ENCODE data around the gene CXCR5.

Gene CXCR5

DNA sequence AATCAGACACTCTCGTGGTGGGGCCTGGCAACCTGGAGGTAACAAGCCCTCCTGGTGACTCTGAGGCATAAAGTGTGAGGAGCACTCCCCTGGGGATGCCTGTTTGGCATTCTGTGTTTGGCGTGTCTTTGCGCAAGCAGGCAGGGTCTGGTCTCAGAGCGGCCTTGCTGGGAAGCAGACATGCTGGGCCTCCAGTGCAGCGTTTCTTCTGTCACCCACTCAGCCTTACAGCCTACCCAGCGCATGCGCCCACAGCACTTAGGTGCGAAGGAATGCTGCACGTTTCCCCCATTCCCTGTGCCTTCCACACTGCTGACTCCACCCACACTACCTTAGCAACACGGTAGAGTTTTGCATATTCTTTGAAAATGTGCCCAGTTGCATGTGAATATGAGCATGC is 7.4 kb upstream of the CXCR5 start:
- in situ Hi-C loops (cut with MboI; ENCODE audit: low sequenced_read_pairs): no loop called here

DNA sequence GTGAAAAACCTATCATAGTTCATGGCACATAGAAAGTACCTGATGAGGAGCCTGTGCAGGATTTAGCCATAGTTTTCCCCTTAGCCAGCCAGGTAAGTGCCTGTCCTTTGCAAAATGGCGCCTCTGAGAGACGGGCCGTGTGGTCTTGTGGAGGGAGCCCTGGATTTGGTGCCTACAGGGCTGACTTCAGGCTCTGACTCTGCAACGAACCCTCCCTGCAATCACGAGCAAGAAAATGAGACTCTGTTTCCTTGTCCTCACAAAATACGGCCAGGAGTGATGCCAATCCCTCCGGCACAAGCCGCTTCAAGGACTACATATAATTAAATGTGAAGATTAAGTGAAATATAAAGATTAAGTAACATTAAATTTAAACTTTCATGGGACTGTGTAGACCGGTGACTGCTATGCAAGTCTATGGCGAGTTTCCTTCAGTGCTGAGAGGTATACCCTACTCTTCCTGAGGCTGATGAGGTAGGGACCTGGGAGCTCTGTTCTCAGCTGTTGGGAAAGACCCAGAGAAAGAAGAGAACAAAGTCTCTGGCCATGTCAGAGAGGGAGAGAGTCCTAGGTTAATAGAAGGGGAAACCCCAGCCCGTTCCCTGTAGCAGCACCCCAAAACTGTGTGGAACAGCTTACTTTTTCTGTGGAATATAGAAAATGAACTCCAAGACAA is 6.1 kb upstream of the CXCR5 start:
- in situ Hi-C loops (cut with MboI; ENCODE audit: low sequenced_read_pairs): no loop called here

- in situ Hi-C loops (cut with MboI; ENCODE audit: low sequenced_read_pairs): no loop called here
Observed at GRCh38 chr11:118878163-118878563, 5.5 kb upstream of the CXCR5 start.

DNA sequence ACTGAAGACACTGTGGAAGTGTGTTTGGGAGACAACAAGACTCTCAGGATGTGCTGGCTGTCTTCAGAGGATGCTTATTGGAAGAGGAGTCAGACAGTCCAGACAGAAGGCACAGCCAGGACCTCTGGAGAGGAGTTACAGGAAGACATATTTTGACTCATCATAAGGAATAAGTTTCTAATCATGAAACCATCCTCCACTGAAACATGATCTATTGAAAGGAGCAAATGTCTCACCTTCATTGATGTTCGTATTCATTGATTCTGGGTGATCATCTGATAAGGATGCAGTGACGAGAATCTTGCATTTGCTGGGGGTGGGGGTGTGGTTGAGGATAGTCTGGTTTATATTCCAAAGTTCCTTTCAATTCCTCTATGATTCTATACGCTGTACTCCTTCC is 2.5 kb upstream of the CXCR5 start:
- in situ Hi-C loops (cut with MboI; ENCODE audit: low sequenced_read_pairs): no loop called here

GRCh38 chr11:118882491-118882890 is 1.2 kb upstream of the CXCR5 start:
- in situ Hi-C loops (cut with MboI; ENCODE audit: low sequenced_read_pairs): no loop called here

GRCh38 chr11:118883004-118883367 is 706 bp upstream of the CXCR5 start:
- in situ Hi-C loops (cut with MboI; ENCODE audit: low sequenced_read_pairs): no loop called here

GRCh38 chr11:118884875-118885274 is 1.2 kb downstream of the CXCR5 start:
- in situ Hi-C loops (cut with MboI; ENCODE audit: low sequenced_read_pairs): no loop called here

- in situ Hi-C loops (cut with MboI; ENCODE audit: low sequenced_read_pairs): no loop called here
Observed at GRCh38 chr11:118885319-118885718, 1.6 kb downstream of the CXCR5 start.

DNA sequence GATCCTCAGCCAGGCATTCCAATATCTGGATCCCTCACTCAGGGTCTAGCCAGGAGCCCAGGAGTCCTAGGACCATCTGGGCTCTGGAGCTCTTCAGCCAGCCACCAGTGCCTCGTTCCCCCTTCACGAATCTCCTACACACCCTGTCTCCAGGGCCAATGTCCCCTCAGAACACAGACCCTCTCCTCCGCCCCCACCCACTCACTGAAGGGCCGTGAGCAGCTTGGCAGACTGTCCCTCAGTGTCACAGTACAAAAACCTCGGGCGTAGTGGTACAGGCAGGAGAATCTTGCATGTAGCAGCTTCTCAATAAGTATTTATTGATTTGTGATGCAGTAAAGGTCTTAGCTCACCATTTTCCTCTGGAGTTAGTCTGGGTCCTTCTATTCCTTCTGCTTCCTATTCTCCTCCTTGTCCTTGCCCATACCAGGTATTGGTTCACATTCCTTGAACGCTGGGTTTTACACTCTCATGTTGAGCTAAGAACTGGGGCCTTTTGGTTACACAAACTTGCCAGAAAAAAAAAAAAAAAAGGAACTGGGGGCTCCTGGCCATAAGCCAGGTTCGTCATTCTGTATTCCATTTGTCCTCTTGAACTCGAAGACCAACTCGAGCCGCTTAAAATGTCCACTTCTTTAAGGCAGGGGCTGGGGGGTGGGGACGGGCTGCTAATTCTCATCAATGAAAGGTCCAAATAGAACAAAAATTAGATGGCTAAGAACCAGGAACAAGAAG is 2.3 kb downstream of the CXCR5 start:
- in situ Hi-C loops (cut with MboI; ENCODE audit: low sequenced_read_pairs): no loop called here

GRCh38 chr11:118886681-118887111 is 3.0 kb downstream of the CXCR5 start:
- in situ Hi-C loops (cut with MboI; ENCODE audit: low sequenced_read_pairs): no loop called here

DNA sequence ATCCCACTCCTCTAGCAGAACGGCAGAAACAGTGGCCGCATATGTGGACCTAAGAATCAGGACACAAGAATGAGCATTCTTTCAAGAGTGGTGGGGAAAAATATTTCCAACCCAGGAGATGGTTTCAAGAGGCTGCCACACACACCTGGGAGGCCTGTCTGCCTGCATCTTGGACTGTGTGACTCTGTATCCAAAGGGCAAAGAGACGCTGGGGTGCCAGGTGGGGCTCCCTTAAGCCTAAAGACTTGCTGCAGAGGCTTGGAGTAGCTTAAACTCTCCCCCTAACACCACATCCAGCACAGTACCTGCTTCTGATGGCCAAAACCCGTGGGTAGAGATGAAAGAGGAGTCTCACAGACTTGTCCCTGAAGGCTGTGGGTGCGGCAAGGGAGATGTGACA is 3.5 kb downstream of the CXCR5 start:
- in situ Hi-C loops (cut with MboI; ENCODE audit: low sequenced_read_pairs): no loop called here

DNA sequence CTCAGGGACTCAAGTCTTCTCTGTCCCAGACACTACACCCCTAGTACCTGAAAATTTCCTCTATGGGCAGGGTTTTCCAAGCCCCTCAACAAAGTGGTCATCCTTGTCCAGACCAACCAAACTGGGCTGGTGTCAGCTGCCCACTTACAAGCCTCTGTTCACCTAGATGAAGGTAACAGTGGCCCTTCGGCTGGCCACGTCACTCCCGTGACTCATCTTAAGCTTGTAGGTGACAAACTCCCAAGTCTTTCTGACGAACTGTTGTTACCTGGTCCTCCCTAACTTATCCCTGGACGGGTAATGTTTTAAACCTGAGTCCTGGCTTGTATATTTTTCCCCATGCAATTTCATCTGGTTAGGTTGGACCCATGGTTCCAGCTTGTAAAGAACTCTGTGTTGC is 4.7 kb downstream of the CXCR5 start:
- in situ Hi-C loops (cut with MboI; ENCODE audit: low sequenced_read_pairs): no loop called here

- in situ Hi-C loops (cut with MboI; ENCODE audit: low sequenced_read_pairs): no loop called here
Observed at GRCh38 chr11:118889797-118890196, 6.1 kb downstream of the CXCR5 start.

GRCh38 chr11:118892514-118892913 is 8.8 kb downstream of the CXCR5 start:
- in situ Hi-C loops (cut with MboI; ENCODE audit: low sequenced_read_pairs): no loop called here

- in situ Hi-C loops (cut with MboI; ENCODE audit: low sequenced_read_pairs): no loop called here
Observed at GRCh38 chr11:118892964-118893363, 9.3 kb downstream of the CXCR5 start.

DNA sequence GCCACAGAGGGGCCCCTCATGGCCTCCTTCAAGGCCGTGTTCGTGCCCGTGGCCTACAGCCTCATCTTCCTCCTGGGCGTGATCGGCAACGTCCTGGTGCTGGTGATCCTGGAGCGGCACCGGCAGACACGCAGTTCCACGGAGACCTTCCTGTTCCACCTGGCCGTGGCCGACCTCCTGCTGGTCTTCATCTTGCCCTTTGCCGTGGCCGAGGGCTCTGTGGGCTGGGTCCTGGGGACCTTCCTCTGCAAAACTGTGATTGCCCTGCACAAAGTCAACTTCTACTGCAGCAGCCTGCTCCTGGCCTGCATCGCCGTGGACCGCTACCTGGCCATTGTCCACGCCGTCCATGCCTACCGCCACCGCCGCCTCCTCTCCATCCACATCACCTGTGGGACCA is 10.0 kb downstream of the CXCR5 start:
- in situ Hi-C loops (cut with MboI; ENCODE audit: low sequenced_read_pairs): no loop called here

- in situ Hi-C loops (cut with MboI; ENCODE audit: low sequenced_read_pairs): no loop called here
Observed at GRCh38 chr11:118894192-118894591, 10.5 kb downstream of the CXCR5 start.

- in situ Hi-C loops (cut with MboI; ENCODE audit: low sequenced_read_pairs): no loop called here
Observed at GRCh38 chr11:118895093-118896039, 11.7 kb downstream of the CXCR5 start.

DNA sequence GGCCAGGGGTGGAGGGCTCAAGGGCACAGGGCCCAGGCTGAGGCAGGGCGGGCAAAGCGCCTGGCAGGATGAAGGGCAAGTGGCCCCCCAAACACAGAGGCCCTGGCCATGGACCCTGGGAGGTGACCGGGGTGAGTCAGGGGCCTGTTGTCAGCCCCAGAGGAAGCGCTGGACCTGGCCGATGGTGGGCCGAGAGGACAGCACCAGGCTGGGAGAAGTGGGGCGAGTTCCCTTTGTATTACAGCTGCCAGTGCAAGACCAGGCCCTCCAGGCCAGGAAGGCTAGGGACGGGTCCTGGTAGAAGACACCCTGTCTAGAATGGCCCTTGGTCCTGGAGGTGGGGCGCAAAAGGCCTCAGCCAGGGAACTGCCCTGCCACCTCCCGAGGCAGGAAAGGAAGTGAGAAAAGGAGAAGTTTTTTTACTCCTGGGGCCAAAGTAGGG is 12.8 kb downstream of the CXCR5 start:
- in situ Hi-C loops (cut with MboI; ENCODE audit: low sequenced_read_pairs): no loop called here

DNA sequence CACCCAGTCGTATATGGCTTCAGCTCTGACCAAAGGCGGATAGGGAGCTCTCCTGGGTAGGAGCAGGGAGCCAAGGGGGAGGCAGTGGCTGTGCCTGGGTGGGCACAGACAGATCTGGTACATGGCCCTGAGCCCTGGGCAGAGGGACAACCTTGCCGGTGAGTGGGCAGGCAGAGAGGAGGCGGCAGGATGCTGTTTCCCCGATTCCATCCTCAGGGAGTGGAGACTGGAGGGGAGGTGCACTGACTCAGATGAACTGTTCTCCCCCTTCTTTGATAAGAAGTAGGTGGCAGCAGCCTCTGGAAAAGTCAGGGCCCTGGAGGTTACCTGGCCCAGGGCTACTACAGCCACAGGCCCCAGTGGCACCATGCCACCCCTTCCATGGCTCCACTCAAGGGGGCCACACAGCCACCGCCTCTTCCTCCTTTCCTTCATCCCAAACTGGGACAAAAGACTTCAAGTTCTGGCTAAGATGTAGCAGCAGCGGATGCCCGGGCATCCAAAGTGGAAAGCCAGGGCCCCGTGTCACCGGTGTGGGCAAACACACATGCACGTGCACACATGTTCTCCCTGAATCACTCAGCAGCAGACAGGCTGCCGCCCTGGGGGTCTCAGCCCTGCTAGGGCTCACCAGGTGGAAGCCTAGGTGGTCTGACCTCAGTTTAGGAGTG is 13.4 kb downstream of the CXCR5 start:
- in situ Hi-C loops (cut with MboI; ENCODE audit: low sequenced_read_pairs): no loop called here

DNA sequence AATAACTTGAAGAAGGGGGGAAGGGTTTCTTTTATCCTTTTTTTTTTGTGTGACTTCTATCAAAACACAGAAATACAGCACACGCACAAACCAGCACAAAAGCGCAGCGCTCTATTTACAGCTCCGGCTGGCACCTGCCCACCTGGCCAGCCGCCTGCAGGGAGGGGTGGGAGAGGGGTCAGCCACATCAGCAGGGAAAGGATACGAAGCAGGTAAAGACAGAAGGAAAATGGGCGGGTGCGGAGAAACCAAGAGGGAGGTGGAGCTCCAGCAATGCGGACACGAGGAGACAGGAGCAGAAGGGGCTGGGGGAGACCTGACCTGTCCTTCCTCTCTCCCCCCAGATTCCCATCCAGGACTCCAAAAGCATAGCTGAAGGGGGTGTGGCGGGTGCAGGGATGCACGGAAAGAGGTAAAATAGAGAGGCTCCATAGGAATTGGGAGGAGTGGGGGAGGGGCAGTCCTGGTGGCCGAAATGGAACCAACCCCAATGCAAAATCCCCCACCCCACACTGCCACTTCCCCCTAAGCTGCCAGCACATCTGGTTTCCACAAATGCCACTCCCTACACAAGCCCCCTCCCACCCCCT is 14.1 kb downstream of the CXCR5 start:
- in situ Hi-C loops (cut with MboI; ENCODE audit: low sequenced_read_pairs): no loop called here

All from HL-60/S4 treated with retinoic acid at 250 ng/mL for 4 days and 3 days (cell line).